Esophagus squamous epithelium (tissue), 5 donors: ENCODE measurements around the gene SNX7. TPM values are rescaled to one million over a fixed set of nuclear protein-coding genes. Genes with fewer than 3 reads are reported as not detected.

Experiments
- DNase-seq: peaks from one replicate; lab custom pipeline; 2025; lab: John Stamatoyannopoulos, UW
- H3K27ac ChIP-seq, 4 donors: fragments of 200-600 bp; sonication (generic); one replicate each; pipeline ENCODE4 v1.5.1; 2016 to 2019; ENCODE audit warnings: mild to moderate bottlenecking in 1 of 4
- H3K27me3 ChIP-seq, 4 donors: fragments of 200-600 bp; sonication (generic); 1 replicate in 3 of 4; 2 replicates in 1 of 4; pipeline versions ENCODE4 v1.5.1 to v1.6.0; 2017 to 2021; ENCODE audit warnings: antibody characterized with exemption in 1 of 4
- H3K36me3 ChIP-seq, 3 donors: fragments of 200-600 bp; sonication (generic); one replicate each; pipeline ENCODE4 v1.5.1; 2016 to 2019
- H3K4me1 ChIP-seq, 3 donors: fragments of 200-600 bp; sonication (generic); one replicate each; pipeline ENCODE4 v1.5.1; 2017 to 2019
- H3K4me3 ChIP-seq, 4 donors: fragments of 200-600 bp; sonication (generic); 1 replicate in 3 of 4; 2 replicates in 1 of 4; pipeline ENCODE4 v1.5.1; 2016 to 2019; ENCODE audit warnings: mild to moderate bottlenecking in 2 of 4, moderate library complexity in 1 of 4
- H3K9me3 ChIP-seq, 3 donors: fragments of 200-600 bp; sonication (generic); one replicate each; pipeline ENCODE4 v1.5.1; 2016 to 2019
- CTCF ChIP-seq, 6 experiments: fragments of 450-650 bp in 4 of 6; fragments of 200-600 bp in 2 of 6; sonication (generic) in 2 of 6; IDR thresholded peaks; one replicate each; pipeline ENCODE4 v1.5.1; 2016 to 2019; ENCODE audit warnings: antibody characterized with exemption in 6 of 6, mild to moderate bottlenecking in 4 of 6, moderate library complexity in 4 of 6
- POLR2A ChIP-seq, 4 donors: fragments of 450-650 bp; IDR thresholded peaks; one replicate each; pipeline ENCODE4 v1.6.1; 2017; ENCODE audit warnings: antibody characterized with exemption in 4 of 4, mild to moderate bottlenecking in 4 of 4, moderate library complexity in 3 of 4
- WGBS, 2 donors: methylation state at CpG; one replicate each; pipeline ENCODE4 v1.1.5; 2018; 5-methylcytosine and 5-hydroxymethylcytosine counted together
- intact Hi-C: fragments of 100-400 bp; cut with DNase I; formaldehyde crosslinking; loops from one replicate; pipeline ENCODE4 v1.15.0; 2022
- total RNA-seq, 4 donors: library from RNA; depleted of rRNA; stranded (reverse); fragments of >200 nt; gene quantifications; one replicate each; pipeline ENCODE4 v1.1.0, GENCODE V29; 2016
- donor health status: DM: yes; HTN: yes; CAD: no.

Gene SNX7
- total RNA-seq, 4 donors from 2014 or later = 9.1 to 33.9 (median 22.1) TPM

GRCh38 chr1:98704474-98704873 lies 43.0 kb downstream of the SNX7 start:
- Histone ChIP-seq H3K4me1 (no peaks in the 10 kb centered on the region), H3K4me3 (no peak overlapping the region), H3K9me3 (no peaks in the 10 kb centered on the region), H3K27ac (no peak overlapping the region), H3K36me3 (peaks cover 0 to 37% (median 0%) of the 10 kb centered on the region in 3 donors), H3K27me3 (no peaks in the 10 kb centered on the region)
- no peak for DNase-seq
- 79 to 80% methylated on average over 4 of the region's 4 CpGs for WGBS, 2 donors
- TF ChIP-seq CTCF (IDR thresholded peaks at IDR 0.05) (no peak), POLR2A (IDR thresholded peaks at IDR 0.05) (no peak)
- intact Hi-C loops = no loop called here

GRCh38 chr1:98704971-98705370 lies 43.5 kb downstream of the SNX7 start:
- DNase-seq = no peak
- Histone ChIP-seq H3K27ac (no peak overlapping the region), H3K4me3 (no peak overlapping the region), H3K36me3 (peaks cover 0 to 37% (median 0%) of the 10 kb centered on the region in 3 donors), H3K4me1 (no peaks in the 10 kb centered on the region), H3K27me3 (no peaks in the 10 kb centered on the region), H3K9me3 (no peaks in the 10 kb centered on the region)
- TF ChIP-seq POLR2A (IDR thresholded peaks at IDR 0.05) (no peak), CTCF (IDR thresholded peaks at IDR 0.05) (no peak)
- 84 to 93% methylated on average over 1 of the region's 1 CpG for WGBS, 2 donors
- intact Hi-C loops = no loop called here

GRCh38 chr1:98705591-98705990 lies 44.1 kb downstream of the SNX7 start:
- WGBS, 2 donors = 80 to 83% methylated on average over 2 of the region's 2 CpGs
- Histone ChIP-seq H3K4me1 (no peaks in the 10 kb centered on the region), H3K27me3 (no peaks in the 10 kb centered on the region), H3K27ac (no peak overlapping the region), H3K4me3 (no peak overlapping the region), H3K9me3 (no peaks in the 10 kb centered on the region), H3K36me3 (peaks cover 0 to 37% (median 0%) of the 10 kb centered on the region in 3 donors)
- no peak for DNase-seq
- intact Hi-C loops = no loop called here
- no peak for TF ChIP-seq POLR2A (IDR thresholded peaks at IDR 0.05)
- no peak for TF ChIP-seq CTCF (IDR thresholded peaks at IDR 0.05)

- intact Hi-C loops = no loop called here
- 77 to 84% methylated on average over 4 of the region's 4 CpGs for WGBS, 2 donors
- Histone ChIP-seq H3K36me3 (peaks cover 0 to 39% (median 0%) of the 10 kb centered on the region in 3 donors), H3K9me3 (no peaks in the 10 kb centered on the region), H3K27me3 (no peaks in the 10 kb centered on the region), H3K4me1 (no peaks in the 10 kb centered on the region), H3K4me3 (no peak overlapping the region), H3K27ac (no peak overlapping the region)
- TF ChIP-seq CTCF (IDR thresholded peaks at IDR 0.05) = no peak
- TF ChIP-seq POLR2A (IDR thresholded peaks at IDR 0.05) = no peak
- DNase-seq = no peak
These were observed 44.8 kb downstream of the SNX7 start for GRCh38 chr1:98706173-98706843.

- H3K27ac ChIP-seq = no peak overlapping the region
- H3K4me3 ChIP-seq = no peak overlapping the region
- H3K36me3 ChIP-seq = peaks cover 0 to 43% (median 0%) of the 10 kb centered on the region in 3 donors
- H3K27me3 ChIP-seq = no peaks in the 10 kb centered on the region
- intact Hi-C loops = no loop called here
- TF ChIP-seq POLR2A (IDR thresholded peaks at IDR 0.05) (no peak), CTCF (IDR thresholded peaks at IDR 0.05) (no peak)
- no peak for DNase-seq
- no peaks in the 10 kb centered on the region for H3K4me1 ChIP-seq
- no peaks in the 10 kb centered on the region for H3K9me3 ChIP-seq
These were observed 46.0 kb downstream of the SNX7 start for GRCh38 chr1:98707556-98707955.
